Right atrium auricular region (tissue), 2 donors: ENCODE data around the gene PRDM16. TPM values are rescaled to one million over a fixed set of nuclear protein-coding genes. Genes with fewer than 3 reads are reported as not detected.

Experiments used
- DNase-seq: peaks from one replicate; pipeline ENCODE4 v3.0.0-alpha.2; 2019; ENCODE audit warnings: low spot score
- H3K27ac ChIP-seq, 2 donors: fragments of 200-600 bp; sonication (generic); 1 replicate in 1 of 2; 2 replicates in 1 of 2; pipeline ENCODE4 v1.5.1; 2016 to 2019
- H3K27me3 ChIP-seq, 2 donors: fragments of 200-600 bp; sonication (generic); one replicate each; pipeline versions ENCODE4 v1.5.1 to v1.6.0; 2017 to 2019
- H3K36me3 ChIP-seq: fragments of 200-600 bp; sonication (generic); one replicate; pipeline ENCODE4 v1.5.1; 2016
- H3K4me1 ChIP-seq, 2 donors: fragments of 200-600 bp; sonication (generic); one replicate each; pipeline versions ENCODE4 v1.5.1 to v1.6.0; 2017 to 2019
- H3K4me3 ChIP-seq, 2 donors: fragments of 200-600 bp; sonication (generic); 1 replicate in 1 of 2; 2 replicates in 1 of 2; pipeline ENCODE4 v1.5.1; 2017 to 2019; ENCODE audit warnings: mild to moderate bottlenecking in 1 of 2, moderate library complexity in 1 of 2
- H3K9me3 ChIP-seq, 2 donors: fragments of 200-600 bp; sonication (generic); one replicate each; pipeline ENCODE4 v1.5.1; 2019
- CTCF ChIP-seq, 2 donors: fragments of 200-600 bp; sonication (generic); IDR thresholded peaks; one replicate each; pipeline ENCODE4 v1.5.1; 2019; ENCODE audit warnings: antibody characterized with exemption in 2 of 2
- total RNA-seq, 2 donors: library from RNA; depleted of rRNA; stranded (reverse); fragments of >200 nt; gene quantifications; one replicate each; pipeline ENCODE4 v1.1.0, GENCODE V29; 2016

Gene PRDM16
- total RNA-seq, 2 donors from 2014 or later, result 0.22 to 3.3 TPM

DNA sequence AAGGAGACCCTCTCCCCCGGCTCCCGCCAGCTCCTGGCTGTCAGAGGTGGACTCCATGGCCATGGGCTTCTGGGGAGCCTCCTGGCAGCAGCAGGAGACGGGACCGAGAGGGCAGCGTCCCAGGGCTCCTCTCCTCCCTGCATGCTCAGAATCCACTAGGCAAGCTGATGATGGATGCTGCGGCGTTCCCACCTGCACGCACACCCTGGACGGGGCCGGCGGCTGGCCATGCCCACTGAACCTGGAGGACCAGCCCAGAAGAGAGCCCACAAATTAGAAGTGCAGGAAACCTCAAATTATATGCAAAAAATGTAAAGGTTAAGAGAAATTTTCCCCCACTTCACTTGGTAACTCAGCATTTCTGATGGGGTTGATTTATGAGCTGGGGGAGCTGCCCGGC, 308.2 kb downstream of the PRDM16 start:
- no peaks in the 10 kb centered on the region for H3K27me3 ChIP-seq
- H3K36me3 ChIP-seq, result no peaks in the 10 kb centered on the region
- H3K27ac ChIP-seq, result no peak overlapping the region
- no peaks in the 10 kb centered on the region for H3K9me3 ChIP-seq
- TF ChIP-seq CTCF (IDR thresholded peaks at IDR 0.05), result no peak
- H3K4me1 ChIP-seq, result no peaks in the 10 kb centered on the region
- DNase-seq, result no peak
- H3K4me3 ChIP-seq, result no peak overlapping the region

DNA sequence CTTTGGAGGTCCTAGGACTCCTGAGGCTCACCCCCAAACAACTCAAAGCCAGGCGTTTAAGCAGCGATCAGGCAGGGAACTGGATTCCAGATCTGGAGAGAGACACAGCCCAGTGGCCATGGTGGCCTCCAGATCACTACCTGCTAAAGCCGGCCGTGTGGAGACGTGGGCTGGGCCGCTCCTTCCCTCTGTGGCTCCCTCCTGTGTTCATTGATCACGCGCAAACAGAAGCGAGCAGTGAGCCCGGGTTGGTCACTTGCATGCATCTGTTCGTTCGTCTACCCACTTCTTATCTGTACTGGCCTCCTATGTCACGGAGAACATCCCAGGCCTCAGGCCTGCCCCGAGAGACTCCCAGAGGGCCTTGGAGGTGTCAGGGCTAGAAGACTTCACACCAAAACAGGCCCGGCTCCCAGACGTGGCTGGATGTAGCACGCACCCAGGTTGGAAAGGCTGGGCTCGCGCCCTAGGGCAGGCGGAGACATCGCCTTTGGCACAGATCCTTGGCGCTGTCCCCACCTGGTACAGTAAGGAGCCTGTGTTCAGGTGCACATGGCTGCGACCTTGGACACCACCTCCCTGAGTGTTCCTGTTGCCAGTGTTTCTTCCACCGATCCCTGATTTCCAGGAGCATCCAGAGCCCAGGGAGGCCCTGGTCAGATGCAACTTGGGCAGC, 308.7 kb downstream of the PRDM16 start:
- Histone ChIP-seq H3K27me3 (no peaks in the 10 kb centered on the region), H3K9me3 (no peaks in the 10 kb centered on the region), H3K27ac (no peak overlapping the region), H3K4me3 (no peak overlapping the region), H3K36me3 (no peaks in the 10 kb centered on the region), H3K4me1 (no peaks in the 10 kb centered on the region)
- no peak for DNase-seq
- TF ChIP-seq CTCF (IDR thresholded peaks at IDR 0.05), result no peak

DNA sequence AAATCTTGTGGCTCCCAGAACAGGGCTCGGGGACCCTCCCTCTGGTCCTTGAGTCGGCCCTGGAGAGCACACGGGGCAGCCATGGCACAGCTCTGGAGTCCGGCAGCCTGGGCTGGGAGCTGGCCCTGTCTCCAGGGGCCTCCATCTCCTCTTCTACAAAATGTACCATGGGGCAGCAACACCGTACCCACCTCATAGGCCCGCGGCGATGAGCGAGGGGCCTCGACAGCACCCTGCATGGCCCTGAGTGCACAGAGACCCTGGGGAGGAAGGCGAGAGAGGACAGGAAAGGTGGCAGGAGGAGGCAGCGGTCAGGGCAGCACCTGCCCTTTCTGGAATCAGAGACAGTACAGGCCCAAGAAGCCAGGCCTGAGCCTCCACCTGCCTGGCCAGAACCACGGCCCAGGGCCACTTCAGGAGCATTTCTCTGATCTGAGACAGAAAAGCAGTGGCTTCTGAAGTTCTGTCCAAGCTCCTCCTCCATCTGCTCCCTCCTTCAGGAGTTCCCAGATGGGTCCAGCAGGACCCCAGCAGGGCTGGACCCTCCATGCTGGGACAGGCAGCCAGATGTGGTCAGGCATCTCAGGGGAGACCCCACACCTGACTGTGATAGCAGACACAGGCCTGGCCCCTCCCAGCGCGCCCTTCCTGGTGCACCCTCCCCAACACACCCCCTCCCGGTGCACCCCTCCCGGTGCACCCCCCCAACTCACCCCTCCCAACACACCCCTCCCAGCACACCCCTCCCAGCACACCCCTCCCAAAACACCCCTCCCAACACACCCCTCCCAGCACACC, 309.6 kb downstream of the PRDM16 start:
- no peaks in the 10 kb centered on the region for H3K27me3 ChIP-seq
- no peak overlapping the region for H3K4me3 ChIP-seq
- H3K9me3 ChIP-seq, result no peaks in the 10 kb centered on the region
- no peak for DNase-seq
- TF ChIP-seq CTCF (IDR thresholded peaks at IDR 0.05), result no peak
- H3K4me1 ChIP-seq, result no peaks in the 10 kb centered on the region
- no peaks in the 10 kb centered on the region for H3K36me3 ChIP-seq
- no peak overlapping the region for H3K27ac ChIP-seq

DNA sequence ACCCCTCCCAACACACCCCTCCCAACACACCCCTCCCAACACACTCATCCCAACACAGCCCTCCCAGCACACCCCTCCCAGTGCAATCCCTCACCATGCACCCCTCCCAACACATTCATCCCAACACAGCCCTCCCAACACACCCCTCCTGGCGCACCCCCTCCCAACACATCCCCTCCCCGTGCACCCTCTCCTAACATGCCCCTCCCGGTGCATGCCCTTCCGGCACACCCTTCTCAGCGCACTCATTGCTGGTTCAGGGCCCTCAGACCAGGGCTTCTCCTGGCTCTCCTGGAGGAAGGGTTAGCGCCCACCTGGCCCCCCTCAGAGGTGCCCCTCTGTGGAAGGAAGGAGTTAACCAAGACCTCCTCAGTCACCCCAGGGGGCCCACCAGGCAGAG, 310.9 kb downstream of the PRDM16 start:
- Histone ChIP-seq H3K27me3 (no peaks in the 10 kb centered on the region), H3K4me1 (no peaks in the 10 kb centered on the region), H3K9me3 (no peaks in the 10 kb centered on the region), H3K4me3 (no peak overlapping the region), H3K36me3 (no peaks in the 10 kb centered on the region), H3K27ac (no peak overlapping the region)
- no peak for TF ChIP-seq CTCF (IDR thresholded peaks at IDR 0.05)
- DNase-seq, result no peak

DNA sequence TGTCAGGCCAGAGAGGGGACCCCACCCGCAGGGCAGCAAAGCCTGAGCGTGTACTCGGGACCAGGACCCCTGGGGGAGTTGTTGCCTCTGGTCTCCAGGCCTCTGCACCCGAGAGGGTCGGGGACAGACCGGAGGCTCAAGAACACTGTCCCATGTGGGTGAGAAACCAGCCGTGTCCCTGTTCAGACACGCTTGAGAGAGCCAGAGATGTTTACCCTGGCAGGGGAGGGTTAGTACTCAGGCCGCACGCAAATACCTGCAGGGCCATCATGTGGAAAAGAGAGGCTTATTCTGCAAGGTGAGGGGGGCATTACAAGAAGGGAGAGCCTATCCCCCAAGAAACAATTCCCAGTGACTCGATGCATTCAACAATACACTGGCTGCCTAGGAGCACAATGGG, 311.5 kb downstream of the PRDM16 start:
- no peaks in the 10 kb centered on the region for H3K4me1 ChIP-seq
- H3K27me3 ChIP-seq, result no peaks in the 10 kb centered on the region
- H3K9me3 ChIP-seq, result no peaks in the 10 kb centered on the region
- no peak overlapping the region for H3K4me3 ChIP-seq
- no peak for DNase-seq
- no peak for TF ChIP-seq CTCF (IDR thresholded peaks at IDR 0.05)
- no peaks in the 10 kb centered on the region for H3K36me3 ChIP-seq
- H3K27ac ChIP-seq, result no peak overlapping the region
